IPS DF 4.7 (cell line): ENCODE measurements around the gene STT3A.

Experiments used
- DNase-seq: peaks from one replicate; pipeline ENCODE4 v3.0.0-alpha.2; 2013; ENCODE audit warnings: low spot score; ENCODE audit errors: extremely low read depth

STT3A gene

GRCh38 chr11:125649465-125650166, 57.0 kb downstream of the STT3A start:
- no peak for DNase-seq

DNA sequence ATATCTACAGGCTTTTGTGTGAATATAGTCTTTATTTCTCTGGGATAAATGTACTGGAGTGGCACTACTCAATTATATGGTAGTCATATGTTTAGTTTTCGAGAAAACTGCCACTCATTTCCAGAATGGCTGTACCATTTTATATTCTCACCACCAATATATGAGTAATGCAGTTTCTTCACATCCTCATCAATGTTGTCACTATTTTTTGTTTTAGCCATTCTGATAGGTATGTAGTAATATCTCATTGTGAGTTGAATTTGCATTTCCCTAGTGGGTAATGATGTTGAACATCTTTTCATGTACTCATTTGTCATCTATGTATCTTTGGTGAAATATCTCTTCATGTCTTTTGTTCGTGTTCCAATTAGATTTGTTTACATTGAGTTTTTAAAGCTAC, 70.0 kb downstream of the STT3A start:
- DNase-seq: no peak

GRCh38 chr11:125663910-125664309, 71.3 kb downstream of the STT3A start:
- DNase-seq: no peak

DNA sequence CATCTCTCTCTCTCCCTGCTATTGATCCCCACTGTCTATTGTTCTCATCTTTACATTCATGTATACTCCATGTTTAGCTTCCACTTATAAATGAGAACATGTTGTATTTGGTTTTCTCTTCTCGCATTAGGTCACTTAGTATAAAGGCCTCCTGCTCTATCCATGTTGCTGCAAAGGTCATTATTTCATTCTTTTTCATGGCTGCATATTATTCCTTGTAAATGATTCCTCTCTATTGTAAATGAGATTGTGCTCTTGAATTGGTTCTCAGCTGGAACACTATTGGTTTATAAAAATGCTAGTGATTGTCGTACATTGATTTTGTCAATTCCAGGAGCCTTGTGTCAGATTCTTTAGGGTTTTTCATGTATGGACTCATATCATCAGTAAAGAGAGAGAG, 74.5 kb downstream of the STT3A start:
- no peak for DNase-seq

GRCh38 chr11:125670172-125670571, 77.5 kb downstream of the STT3A start:
- no peak for DNase-seq

- no peak for DNase-seq
These were observed 78.9 kb downstream of the STT3A start for GRCh38 chr11:125671561-125671960.
